ENCODE measurements around the gene C7orf33.

The C7orf33 gene

DNA sequence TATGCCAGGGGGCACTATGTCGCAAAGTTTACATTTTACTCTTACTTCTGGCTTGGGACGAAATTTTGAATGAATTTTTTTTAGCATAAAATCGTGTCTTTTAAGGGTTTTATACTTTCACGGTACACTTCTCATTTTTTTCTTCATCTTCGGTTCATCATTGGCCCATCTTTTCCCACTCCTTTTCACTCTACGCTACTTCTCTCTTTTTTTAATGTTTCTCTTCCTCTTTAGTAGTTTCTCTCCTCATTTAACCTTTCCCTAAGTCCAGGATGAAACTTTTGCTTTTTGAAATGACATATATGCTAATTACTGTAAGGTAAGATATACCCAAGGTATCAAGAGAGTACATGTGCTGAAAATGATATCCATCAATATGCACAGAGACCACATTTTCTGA lies 39.5 kb downstream of the C7orf33 start:
- DNase-seq, result no peak

DNA sequence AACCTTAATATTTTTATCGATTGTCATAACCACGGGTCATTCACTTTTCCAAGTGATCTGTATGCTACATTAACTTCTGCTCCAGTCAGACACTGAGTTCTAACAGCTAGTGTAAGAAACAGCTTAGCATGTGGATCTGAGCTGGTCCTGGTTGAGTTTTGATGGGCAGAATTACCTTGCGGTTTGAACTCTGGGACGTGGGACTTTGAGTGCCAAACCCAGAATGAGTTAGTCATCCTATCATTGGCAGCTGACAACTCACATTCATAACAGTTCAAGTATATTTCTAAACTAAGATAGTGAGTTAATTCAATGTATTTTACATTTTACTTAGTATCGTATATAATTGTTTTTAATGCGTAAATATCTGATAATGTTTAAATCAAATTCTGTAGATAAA lies 43.2 kb downstream of the C7orf33 start:
- DNase-seq, result no peak

DNA sequence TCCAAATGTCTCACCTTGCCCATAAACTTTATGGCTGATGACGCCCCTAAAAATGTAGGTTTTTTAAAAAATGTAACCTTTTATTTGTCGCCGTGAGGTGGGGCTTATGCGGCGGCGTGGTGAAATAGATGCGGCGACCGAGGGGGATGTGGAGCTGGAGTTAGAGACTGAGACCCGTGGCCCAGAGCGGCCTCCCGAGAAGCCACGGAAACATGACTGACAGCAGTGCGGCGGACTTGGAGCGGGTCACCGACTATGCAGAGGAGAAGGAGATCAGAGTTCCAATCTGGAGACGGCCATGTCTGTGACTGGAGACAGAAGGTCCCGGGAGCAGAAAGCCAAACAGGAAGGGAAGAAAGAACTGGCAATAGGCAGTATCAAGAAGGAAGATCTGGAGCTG lies 46.5 kb downstream of the C7orf33 start:
- DNase-seq, result no peak

- no peak for DNase-seq
These were observed 55.3 kb downstream of the C7orf33 start for GRCh38 chr7:148645898-148646297.

DNA sequence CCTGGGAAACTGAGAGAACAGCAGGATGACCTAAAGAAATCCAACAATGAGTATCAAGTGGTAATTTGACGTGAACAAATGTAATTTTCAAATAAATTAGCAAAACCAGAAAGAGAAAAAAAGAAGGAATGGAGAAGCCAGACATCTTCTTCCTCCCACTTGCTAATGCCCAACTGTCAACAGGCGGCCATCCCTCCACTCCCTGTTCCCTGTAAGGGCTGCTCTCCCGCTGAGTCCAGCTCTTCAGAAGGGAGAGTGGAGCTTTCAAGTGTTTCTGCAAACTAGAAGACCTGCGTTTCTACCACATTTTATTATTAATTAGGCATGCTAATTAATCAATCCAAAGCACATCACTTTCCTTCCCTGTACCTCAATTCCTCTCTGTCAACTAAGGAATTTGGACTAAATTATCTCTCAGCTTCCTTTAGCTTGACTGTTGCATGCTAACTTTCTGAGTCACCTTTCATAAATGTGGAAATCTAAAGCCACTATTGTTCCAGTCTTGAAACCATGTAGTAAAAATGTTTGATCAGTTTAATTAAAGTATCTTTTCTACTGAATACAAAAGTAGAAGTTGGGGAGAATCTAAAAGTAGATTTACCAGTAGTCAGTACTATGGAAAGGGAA lies 59.8 kb downstream of the C7orf33 start:
- no peak for DNase-seq

GRCh38 chr7:148652773-148653172 lies 62.2 kb downstream of the C7orf33 start:
- no peak for DNase-seq

- DNase-seq, result no peak
These were observed 67.4 kb downstream of the C7orf33 start for GRCh38 chr7:148657929-148658328.

DNA sequence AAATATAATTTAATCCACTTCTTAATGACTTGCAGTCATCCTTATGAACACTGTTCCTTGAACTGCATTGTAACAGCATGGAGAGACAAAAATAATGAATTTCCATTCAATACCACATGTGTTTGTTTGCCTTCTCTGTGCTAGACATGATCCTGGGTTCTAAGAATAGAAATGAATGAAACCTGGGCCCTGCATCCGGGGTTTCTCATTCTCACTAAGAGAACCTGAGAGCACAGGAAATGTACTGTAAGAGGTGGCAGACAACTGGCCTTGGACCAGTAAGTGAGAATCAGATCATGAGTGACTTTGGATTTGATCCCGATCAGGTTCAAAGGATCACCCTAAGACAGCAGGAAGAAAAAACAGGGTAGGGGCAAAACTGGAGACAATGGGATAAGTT lies 70.9 kb downstream of the C7orf33 start:
- DNase-seq, result no peak

- DNase-seq, result no peak
These were observed 72.1 kb downstream of the C7orf33 start for GRCh38 chr7:148662646-148663045.

GRCh38 chr7:148664324-148664723 lies 73.8 kb downstream of the C7orf33 start:
- DNase-seq, result no peak

GRCh38 chr7:148665221-148665620 lies 74.7 kb downstream of the C7orf33 start:
- no peak for DNase-seq

Data from NCI-H524 (cell line).